NOMO-1 treated with dmso at 0.1 percent for 144 hours (cell line): ENCODE results near the gene EFTUD2.

Experiments used
- DNase-seq: peaks from one replicate; lab custom pipeline; 2025; ENCODE audit not compliant: unreplicated experiment; lab: John Stamatoyannopoulos, UW

The EFTUD2 gene

DNA sequence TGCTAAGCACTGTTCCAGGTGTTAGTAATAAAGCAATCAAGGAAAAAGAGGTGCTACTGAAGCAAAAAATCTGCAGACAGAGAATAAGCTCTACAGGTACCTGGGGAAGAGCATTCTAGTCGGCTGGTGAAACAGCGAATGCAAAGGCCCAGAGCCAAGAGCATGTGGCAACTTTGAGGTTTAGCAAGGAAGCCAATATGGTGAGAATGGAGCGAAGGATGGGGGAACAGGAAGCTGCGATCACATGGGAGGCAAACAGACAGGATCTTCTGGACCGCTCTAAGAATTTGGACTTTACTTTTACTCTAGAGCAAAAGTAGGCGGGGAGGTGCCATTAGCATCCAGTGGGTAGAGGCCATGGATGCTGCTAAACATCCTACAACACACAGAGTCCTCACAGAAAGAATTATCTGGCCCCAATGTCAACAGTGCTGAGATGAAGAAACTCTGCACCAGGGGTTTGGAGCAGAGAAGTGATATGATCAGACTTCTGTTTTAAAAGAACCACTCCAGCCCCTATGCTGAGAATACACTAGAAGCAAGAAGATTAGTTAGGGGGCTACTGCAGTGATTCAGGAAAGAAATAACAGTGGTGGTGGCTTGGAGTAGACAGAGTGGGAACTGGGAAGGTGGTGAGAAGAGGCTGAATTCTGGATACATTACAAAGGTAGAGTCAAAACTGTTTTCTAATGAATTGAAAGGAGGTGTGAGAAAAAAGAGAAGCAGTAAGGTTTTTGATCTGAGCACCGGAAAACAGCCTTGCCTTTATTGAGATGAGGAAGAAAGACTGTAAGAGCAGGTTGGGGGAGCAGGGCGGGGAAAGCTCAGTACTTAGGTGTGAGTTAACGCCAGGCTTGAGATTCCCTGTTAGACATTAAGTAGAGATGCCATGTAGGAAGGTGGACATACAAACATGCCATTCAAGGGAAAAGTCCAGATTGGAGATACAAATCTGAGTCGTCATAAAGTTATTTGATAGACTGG, 11.0 kb downstream of the EFTUD2 start:
- peak; percentile 45 for DNase-seq

DNA sequence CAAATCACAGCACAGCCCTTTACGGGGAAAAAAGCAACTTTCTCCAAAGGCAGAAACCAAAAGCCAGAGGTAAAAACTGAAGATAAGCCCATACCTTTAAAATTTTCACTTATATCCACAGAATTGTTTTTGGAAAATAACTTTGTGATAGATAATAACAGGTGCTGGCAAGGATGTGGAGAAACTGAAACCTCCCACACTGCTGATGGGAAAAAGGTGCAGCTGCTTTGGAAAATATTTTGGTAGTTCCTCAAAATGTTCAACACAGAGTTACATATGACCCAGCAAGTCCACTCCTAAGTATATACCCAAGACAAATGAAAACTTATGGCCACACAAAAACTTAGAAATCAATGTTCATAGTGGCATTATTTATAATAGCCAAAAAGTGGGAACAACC, 12.2 kb downstream of the EFTUD2 start:
- DNase-seq, result no peak

DNA sequence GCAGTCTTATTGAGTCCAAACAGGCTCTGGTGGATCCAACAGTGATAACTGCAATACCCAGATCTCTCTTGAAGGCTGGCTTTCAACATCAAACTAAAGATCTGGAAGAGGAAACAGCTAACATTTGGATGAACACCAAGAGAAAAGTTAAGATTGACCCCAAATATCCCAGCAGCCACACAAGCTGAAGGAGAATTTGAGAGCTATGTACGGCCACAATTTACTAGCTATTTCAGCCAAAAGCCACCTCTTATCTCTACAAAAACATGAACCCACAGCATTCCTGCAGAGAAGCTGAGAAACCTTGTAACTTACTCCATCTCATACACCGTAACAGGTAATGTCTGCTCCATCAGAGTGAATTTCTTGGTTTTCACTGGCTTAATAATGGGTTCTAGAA, 14.3 kb downstream of the EFTUD2 start:
- no peak for DNase-seq

DNA sequence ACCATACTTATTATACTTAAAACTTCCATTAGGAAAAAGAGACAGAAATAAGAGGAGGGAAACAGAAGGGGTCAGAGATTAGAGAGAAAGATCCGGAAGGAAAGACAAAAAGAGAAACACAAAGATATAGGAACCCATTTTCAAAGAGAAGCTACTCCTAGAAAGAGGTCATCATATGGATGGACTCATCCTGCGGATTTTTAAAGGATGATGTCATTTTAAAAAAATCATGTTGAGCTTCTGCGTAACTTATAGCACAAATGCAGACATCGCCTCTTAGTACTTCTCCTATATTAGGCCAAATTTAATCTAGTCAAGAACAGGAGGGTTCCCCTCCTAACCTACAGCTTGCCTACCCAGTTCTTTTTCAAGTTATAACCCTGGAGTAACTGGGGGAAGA, 18.1 kb downstream of the EFTUD2 start:
- DNase-seq, result no peak

DNA sequence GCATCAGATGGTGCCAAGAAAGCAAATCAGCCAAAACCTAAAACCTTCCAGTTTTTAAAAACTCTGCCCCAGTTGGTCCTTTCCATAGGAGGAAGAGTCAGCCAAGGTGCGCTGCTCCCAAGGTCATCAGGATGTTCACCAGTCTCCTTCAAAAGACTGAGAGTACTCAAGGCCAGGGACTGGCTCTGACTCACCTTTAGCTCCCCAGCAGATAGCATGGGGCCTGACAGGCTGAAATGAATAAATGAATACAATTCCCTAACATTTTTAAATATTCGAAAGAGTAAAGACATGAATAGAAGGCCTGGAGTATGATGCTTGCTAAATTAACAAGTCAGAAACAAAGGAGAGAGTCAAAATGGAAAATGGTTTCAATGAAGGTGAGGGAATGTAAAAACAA, 19.2 kb downstream of the EFTUD2 start:
- no peak for DNase-seq

DNA sequence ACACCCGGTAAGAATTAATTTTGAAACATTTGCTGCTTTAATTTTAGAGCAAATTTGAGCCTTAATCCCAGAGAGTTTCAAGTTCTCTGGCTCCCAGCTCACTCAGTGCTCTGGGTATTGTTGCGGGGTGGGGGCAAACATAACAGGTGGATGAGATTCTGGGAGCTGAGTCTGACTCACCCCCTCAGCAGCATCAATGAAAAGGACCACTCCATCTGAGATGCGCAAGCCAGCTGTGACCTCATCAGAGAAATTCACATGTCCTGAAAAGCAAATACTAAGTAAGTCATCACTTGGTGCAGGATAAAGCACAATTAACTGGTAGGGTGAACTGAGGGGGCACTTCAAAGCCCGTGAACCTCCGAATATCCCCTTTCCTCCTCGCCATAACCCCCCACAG, 19.9 kb downstream of the EFTUD2 start:
- DNase-seq, result no peak

DNA sequence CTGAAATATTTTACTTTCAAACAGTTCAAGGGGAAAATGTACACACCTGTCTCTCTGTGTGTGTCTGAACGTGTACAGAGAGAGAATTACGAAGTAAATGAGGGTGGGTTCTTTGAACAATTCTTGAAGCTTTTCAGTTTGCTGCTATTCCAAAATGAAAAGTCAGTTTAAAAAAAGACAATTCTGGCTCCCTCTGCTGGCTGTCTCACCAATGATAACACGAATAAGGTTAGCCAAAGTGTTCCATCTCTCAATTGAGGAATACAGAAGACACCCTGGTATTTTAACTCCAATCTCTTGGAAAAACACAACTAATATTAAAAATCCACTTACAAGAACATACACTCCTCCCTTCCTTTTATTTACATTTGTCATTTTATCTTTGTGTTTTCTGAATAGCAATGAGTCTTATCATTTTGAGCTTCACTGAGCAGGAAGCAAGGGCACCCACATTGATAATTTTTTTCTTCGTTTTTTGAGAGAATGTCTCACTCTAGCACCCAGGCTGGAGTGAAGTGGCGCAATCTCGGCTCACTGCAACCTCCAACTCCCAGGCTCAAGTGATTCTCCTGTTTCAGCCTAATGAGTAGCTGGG, 20.5 kb downstream of the EFTUD2 start:
- DNase-seq, result no peak

DNA sequence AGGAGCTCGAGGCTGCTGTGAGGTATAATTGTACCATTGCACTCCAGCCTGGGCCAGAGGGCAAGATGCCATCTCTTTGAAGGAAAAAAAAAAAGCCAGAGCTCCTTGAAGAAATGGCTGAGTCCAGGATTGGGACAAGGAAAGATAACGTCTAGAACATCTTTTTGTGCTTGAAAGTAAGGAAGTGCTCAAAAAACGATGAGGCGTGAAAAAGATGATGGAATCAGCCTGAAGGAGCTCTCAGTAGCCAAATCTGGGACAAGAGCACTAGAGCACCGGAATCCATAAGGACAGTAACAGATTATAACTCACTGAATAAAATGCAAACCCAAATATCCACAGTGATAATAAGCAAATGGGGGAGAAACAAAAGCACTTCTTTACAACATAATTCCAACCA, 22.1 kb downstream of the EFTUD2 start:
- DNase-seq, result no peak

DNA sequence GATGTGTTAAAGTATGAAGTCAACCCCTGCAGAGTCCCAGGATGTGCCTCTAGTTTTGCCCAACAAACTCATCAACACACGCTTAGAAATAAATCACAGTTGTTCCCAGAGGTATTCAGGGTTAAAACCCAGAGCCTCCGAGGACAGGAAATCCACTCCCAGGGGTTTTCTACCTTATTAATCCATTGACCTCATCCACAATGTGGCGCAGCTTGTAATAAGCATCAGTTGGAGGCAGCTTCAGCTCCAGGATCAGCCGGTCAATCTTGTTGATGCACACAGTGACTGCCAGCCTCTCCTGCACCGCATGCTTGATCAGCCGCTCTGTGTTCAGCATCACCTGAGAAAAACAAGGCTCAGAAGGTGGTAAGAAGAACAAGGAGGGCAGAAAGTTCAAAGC, 23.5 kb downstream of the EFTUD2 start:
- DNase-seq, result no peak

DNA sequence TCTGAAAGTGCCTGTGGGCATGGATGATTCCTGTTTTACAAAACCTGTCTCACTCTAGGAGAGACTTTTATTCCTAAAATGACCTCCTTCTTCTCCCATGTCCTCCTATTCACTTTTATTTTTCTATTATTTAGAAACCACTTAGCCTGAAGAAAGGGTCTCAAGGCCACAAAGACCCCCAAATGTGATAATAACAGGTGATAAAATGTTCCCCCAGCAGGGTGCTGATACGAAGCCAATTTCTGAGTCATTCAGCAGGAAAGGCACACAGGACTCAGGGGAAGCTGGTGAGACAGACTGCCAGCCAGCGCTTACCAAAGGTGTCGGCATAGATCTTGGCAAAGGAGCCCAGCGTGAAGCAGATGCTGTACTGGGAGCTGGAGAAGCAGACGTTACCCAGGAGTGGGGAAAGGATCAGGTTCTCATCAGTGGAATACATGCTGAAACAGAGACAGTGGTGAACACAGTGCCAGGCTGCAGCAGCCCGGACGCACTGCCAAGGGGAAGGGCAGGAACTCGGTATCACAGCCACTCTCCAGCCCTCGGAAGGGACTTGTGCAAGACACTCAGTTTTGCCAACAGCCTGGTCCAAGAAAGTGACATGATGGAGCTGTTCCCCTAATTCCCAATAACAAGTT, 27.0 kb downstream of the EFTUD2 start:
- no peak for DNase-seq

DNA sequence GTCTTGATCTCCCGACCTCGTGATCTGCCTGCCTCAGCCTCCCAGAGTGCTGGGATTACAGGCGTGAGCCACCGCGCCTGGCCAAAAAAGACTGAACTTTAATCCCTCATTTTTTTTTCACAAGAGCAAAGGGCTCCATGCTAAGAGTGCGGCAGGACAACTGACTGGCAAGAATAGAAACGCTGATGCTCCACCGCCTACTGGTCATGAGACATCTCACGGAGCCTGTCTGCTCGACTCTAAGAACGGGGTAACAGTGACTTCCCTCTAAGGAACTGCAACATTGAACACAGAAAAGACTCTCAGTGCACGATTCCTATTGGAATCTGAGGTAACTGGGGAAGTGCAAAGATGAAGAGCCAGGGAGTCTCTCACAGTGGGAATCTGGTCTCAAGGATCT, 27.7 kb downstream of the EFTUD2 start:
- DNase-seq, result no peak

DNA sequence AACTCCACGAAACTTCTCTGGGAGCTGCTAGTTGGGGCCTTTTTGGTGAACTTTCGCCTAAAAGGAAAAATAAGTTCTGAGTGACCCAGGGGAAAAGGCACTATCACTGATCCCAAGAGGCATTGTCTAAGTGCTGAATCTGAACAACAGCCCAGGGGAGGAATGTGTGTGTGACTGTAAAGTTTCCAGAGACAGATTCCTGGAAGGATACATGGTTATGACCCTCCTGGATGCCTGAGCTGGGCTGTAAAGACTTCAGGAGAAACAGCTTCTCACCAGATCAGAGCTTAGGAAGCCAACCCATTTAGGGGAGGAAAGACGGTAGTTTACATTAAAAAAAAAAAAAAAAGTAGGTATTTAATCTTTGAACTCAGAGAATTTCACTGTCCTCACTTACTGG, 31.4 kb downstream of the EFTUD2 start:
- no peak for DNase-seq

DNA sequence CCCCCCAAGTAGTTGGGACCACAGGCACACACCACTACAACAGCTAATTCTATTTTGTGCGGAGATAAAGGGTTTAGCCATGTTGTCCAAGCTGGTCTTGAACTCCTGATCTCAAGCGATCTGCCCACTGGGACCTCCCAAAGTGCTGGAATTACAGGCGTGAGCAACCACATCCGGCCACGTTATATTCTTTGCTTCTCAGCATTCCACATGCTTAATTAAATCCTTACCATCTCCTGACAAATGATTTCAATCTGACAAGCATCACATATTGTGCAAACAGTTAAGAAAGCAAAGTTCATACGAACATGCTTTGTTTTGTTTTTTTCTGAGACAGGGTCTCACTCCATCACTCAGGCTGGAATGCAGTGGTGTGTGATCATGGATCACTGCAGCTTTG, 33.3 kb downstream of the EFTUD2 start:
- DNase-seq, result no peak

DNA sequence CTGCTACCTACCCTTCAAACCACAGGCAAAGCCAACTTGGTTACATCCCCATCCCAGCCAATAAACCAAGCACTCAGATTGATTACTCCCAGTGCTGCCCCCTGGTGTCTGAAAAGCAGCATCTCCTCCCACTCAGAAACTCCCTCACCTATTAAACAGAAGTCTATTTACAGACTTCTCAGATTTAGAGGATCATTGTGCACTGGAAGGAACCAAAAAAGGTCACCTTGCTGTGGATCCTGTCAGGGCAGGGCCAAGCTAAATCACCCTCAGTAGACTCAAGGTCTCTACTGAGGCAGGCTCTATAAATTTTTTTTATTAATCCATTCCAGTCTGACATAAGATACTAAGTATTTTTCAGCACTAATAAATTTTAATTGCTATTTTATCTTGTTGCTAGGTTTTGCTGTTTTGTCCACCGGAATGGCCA, 34.0 kb downstream of the EFTUD2 start:
- peak; percentile 19 for DNase-seq

DNA sequence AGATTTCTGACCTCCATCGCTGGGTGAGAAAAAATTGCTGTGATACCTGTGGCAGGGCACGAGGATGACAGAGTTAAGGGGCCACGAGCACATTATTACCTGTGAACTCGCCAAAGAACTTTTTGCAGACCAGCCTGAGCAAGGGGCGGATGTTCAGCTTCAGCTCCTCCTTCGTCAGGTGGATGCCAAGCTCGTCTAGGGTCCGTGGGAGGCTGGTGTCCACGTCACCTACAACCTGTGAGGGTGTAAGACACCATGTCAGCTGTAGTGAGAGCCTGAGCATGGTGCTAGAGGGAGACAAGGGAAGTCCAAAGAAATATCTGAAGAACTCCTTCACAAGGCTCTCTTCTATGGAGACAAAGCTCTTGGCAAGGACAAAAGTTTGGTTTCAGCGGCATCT, 34.4 kb downstream of the EFTUD2 start:
- no peak for DNase-seq

DNA sequence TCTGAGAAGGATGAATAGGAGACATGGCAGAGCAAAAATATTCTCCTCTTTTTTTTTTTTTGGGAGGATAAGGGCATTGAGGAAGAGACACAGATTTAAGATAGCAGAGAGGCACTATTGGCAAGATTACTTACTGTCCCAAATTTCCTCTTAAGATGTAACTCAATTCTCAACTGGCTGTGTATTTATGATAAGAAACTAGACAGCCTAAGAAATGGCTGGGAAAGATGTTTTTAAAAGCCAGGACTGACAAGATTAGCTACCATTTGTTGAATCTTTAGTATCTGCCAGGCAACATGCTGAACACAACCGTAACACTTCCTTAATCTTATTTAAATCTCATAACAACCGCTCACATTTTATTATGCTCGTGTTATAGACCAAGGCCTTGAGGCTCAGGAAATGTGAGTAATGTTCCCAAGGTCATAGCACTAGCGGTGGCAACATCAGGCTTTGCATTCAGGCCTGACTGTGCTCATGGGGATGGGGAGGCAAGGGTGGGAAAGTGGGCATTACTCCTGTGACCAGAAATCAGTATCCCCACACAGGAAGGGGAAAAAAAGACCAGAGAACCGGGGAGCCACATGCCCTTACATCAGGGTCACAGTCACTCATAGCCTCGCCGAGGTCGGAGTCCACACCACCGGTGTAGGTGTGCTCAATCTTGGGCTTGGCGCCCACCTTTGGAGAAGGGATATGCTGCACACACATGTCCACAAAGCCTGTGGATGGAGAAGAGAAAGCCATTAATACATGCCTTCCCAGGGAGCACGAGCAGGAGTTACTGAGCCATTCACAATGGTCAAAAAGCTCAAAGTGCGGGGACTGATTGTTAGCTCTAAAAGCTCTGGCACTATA, 36.0 kb downstream of the EFTUD2 start:
- DNase-seq, result no peak

DNA sequence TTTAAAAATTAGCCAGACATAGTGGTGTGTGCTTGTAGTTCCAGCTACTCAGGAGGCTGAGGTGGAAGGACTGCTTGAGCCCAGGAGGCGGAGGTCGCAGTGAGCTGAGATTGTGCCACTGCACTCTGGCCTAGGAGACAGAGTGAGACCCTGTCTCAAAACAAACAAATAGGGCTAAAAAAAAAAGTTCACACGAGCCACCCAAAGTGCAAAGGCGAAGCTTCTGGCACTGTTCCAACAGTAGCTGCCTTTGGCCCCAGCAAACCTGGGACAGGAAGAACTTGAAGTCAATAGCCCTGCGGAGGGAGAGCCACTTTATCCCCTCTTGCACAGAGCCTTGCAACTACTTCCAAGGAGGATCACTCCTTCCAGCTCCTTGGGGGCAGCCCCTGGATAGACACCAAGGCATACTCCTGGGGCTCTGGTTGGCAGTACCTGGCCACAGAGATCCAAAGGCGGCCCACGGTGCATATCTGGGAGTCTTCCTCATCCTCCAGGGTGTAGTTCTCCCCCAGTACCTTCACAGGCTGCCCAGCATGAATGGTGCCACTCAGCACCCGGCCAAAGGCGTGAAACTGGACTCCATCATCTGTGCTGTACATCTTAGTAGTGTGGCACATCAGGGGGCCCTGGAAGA, 36.8 kb downstream of the EFTUD2 start:
- no peak for DNase-seq

DNA sequence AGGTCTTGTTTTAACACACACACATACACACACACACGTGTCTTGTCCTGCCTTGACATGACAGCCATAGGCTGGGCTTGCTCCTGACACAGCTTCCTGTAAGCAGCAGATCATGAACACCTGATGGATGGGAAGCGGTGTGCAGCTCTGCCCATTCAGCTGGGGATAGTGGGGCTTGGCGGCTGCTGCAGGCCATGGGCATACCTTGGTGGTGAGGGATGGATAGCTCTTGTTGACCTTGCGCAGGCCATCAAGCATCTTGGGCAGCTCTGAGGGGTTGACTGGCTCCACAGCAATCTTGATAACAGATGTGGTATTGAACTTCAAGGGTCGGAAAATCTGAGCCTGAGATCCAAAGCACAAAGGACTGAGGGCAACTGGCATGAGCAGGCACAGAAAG, 39.5 kb downstream of the EFTUD2 start:
- DNase-seq, result no peak

DNA sequence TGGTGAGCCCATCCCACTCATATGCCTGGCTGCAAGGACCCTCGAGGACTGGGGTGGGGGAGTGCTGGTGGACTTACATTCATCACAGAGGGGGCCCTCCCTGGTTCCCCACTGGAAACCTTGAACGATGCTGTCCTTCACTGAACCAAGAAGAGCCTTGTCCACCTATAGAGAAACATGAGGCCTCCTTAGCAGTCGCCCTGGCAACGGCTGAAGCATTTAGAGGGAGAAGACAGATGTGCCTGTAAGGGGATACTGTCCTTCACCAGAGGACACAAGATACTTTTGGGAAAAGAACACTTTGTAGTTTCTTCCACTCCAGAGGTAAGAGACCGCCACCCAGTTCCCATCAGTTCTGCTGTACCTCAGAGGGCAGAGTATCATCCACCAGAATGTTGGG, 45.1 kb downstream of the EFTUD2 start:
- DNase-seq, result no peak

DNA sequence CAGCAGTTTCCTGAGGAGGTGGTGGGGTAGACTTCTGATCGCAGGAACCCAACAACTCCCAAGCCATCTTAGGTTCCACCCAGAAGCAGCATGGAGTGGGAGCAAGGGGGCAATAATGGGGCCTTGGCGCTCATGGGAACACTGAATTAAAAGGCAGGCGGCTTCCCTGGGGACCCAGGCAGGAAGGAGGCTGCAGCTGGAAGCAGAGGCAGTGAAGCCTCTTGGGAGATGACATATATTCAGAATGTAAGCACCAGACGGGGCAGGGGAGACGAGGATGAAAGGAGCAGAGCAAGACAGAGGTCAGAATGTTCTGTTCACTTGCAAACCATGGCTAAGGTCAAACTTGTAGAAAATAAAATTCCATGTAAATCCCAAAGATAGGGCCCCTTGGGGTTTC, 48.6 kb downstream of the EFTUD2 start:
- DNase-seq, result no peak

DNA sequence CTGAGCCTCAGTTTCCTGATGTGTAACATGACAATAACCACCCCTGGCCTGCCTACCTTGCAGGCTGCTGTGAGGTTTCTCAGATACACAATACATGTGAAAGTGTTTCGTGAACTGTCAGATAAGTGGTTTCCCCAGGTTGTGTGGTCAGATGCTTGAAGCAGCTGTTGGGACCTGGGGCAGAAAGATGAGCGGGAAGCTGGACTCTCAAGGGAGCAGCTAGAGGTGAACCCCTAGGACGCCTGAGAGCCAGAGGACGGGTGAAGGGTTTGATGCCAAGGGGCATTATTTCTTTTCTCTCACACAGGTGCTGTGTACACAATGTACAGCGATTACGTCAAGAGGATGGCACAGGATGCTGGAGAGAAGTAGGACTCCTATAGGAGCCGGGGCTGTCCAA, 49.2 kb downstream of the EFTUD2 start:
- no peak for DNase-seq
